Fibroblast of skin of right biceps (primary cell): Measurements from ENCODE around the gene CLEC2D.
"Not testable (repeated sequence)": the region's sequence is repeated elsewhere in the genome, so short reads cannot be mapped to it uniquely, and the experiment has no call there.

ENCODE experiments used
- DNase-seq: peaks from one replicate; pipeline ENCODE4 v3.0.0-alpha.2; 2013

The CLEC2D gene

DNA sequence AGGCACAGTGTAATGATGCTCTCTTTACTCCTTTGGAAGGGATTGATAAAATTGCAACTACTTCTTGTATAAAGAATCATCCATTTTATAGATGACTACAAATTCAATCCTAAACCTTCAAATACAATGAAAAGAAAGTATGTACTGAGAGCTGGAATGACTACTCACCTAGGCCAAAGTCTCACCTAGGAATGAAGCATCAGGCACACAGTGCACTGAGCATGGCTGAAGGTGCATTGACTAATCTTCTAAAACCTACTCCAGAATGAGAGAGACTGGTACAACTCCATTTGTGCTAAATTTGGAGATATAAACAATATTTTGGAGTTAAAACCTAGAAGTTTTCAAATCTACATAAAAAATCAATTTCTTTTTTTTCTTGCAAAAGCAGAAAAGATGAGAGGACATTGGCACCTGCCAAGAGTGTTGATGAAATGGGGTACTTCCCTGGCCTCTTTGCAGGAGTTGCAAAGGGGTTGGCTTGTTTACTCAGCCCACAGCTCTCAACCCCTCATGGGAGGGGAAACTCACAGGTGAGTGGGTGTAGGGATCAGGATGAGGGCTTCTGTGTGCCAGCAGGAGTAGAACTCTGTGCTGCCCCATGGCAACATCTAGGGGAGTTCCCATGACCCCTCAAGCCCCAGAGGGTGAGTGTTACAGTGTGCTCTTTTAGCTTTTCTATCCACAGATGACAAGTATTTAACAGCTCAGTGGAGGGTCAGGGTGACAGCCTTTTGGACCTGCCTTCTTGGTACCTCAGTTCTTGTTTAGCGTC lies 32.1 kb downstream of the CLEC2D start:
- no peak for DNase-seq

DNA sequence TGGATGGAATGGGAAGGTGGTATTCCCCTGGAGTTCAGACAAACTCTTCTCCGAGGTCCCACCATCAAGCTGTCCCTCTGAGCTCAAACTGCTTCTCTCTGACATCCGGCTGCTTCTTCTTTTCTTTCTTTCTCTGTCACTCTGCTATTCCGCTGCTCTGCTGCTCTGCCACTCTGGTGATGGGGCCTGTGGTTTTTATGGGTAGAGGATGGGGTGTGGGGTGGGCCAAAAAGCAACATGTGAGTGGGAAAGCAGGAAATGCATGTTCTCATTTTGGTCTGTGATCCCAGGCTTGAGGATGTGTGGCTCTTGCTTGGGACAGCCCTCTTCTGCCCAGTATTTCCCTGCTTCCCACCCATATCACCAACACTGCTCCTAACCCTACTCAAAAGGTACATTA lies 32.7 kb downstream of the CLEC2D start:
- DNase-seq = no peak

DNA sequence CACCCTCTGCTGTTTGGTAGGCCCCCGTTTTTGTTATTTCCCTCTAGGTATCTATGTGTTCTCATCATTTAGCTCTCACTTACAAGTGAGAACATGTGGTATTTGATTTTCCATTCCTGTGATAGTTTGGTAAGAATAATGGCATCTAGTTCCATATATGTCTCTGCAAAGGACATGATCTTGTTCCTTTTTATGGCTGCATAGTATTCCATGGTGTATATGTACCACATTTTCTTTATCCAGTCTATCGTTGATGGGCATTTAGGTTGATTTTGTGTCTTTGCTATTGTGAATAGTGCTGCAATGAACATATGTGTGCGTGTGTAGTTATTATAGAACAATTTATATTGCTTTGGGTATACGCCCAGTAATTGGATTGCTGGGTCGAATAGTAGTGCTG lies 35.0 kb downstream of the CLEC2D start:
- DNase-seq = not testable (repeated sequence)

DNA sequence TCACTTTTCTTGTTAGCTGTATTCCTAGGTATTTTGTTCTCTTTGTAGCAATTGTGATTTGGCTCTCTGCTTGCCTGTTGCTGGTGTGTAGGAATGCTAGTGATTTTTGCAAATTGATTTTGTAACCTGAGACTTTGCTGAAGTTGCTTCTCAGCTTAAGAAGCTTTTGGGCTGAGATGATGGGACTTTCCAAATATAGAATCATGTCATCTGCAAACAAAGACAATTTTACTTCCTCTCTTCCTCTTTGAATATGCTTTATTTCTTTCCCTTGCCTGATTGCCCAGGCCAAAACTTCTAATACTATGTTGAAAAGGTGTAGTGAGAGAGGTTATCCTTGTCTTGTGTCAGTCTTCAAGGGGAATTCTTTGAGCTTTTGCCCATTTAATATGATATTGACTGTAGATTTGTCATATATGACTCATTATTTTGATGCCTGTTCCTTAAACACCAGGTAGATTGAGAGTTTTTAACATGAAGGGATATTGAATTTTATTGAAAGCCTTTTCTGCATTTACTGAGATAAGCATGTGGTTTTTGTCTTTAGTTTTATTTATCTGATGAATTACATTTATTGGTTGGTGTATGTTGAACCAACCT lies 36.7 kb downstream of the CLEC2D start:
- DNase-seq = no peak

DNA sequence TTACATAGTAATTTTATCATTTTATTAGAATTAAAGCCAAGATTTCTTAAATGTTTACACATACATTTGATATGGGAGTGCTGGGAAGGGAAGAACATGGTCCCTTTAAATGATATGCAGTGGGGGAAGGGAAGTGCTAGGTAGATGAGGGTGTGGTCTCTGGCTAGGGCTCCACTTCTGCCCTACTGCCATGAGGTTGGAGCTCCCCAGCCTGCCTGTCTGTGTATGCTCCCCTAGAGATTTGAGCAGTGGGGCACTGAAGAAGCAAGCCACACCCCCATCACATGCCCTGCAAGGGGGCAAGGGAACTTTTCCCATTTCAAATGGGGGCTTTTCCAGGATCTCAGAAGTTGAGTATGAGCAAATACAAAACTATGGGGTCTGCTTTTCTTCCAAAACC lies 37.8 kb downstream of the CLEC2D start:
- DNase-seq = no peak

DNA sequence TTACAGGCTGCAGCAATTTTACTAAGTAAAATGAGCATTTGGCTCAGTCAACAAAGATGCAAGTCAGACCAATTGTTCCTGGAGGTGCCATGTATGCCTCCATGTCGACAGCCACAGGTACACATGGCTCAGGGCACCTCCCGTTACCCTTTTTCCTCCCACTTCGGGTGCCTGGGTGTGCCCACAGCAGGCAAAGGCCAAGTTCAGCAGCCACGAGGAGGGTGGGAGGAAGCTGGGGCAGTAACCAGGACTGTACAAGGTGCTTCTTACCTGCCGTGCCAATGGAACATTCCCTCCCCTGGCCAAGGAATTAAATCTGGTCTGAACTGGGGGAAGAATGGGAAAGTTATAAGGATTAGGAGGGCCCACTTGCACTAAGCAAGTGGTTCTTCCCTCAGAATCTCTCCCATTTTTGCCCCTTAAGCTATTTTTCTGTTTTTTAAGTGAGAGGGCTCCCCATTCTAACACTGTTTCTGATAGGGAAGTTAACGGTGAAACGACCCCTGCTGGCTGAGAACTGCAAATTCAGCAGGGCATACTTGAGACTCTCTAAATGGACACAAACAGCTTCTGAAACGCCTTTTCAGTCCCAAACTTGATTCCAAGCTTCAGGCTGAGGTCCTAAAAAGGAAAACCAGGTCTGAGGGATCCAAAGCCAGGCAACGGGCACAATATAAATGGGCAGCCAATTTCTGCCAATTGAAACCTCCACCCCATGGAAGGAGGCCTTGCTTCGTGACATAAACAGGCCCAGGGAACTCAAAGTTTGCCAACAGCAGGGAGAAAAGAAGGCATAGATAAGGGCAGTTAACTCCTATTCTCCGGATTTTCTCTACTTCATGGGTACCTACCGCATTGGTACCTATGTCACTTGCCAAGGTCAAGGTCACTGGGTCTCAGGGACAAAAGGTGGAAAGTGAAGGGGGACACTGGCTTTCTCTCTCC lies 38.6 kb downstream of the CLEC2D start:
- DNase-seq = peak; percentile 49

DNA sequence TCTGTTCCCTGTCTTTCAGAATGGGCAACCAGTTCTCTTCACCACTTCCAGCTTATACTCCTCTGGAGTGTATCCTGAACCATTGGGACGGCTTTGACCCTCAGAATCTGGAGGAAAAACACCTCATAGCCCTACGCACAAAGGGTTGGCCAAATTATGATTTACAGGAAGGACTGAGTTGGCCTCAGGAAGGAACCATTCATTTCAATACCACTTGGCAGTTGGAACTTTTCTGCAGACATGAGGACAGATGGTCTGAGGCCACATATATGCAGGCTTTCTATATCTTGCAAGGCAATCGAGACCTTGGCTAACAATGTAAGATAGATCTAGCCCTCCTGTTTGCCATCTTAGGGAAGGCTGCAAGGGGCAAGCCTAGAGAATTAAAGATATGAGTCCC lies 39.3 kb downstream of the CLEC2D start:
- no peak for DNase-seq

DNA sequence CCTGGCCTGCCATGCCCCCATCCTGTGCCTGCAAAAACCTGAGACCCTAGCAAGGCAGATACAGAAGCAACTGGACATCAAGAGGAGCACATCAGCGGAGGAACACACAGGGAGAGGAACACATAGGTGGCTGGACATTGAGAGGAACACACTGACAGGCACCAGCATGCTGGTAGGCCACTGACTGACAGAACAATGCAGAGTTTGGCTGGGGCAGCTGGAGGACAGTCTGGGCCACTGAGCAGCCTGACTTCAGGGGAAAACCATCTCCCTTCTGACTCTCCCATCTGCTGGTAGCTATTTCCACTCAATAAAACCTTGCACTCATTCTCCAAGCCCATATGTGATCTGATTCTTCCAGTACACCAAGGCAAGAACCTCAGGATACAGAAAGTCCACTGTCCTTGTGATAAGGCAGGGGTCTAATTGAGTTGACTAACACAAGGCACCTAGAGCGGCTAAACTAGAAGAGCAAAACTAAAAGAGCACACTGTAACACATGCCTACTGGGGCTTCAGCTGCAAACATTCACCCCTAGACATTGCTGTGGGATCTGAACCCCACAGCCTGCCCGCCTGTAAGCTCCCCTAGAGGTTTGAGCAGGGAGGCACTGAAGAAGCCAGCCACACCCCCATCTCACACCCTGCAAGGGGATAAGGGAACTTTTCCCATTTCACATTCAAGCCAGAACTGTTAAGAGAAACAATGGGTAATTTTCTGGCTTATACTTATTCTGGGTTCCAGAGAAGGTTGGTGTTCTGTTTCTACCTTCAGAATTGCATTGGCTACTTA lies 41.3 kb downstream of the CLEC2D start:
- DNase-seq = no peak

DNA sequence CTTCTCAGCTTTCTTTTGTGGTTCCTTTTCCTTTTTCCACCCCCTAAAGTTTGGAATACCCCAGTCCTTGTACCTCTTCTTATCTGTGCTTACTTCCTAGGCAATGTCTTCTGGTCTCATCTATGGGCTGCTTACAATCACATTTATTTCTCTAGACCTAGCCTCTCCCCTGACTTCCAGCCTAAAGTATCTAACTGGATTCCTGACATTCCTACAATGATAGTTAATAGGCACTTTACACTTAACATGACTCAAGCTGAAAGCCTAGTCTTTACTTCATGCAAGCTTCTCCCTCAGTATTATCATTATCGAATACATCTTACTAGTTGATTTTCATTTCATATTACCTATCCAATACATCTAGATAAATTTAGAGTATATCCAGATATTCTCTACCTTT lies 42.2 kb downstream of the CLEC2D start:
- peak; percentile 38 for DNase-seq

DNA sequence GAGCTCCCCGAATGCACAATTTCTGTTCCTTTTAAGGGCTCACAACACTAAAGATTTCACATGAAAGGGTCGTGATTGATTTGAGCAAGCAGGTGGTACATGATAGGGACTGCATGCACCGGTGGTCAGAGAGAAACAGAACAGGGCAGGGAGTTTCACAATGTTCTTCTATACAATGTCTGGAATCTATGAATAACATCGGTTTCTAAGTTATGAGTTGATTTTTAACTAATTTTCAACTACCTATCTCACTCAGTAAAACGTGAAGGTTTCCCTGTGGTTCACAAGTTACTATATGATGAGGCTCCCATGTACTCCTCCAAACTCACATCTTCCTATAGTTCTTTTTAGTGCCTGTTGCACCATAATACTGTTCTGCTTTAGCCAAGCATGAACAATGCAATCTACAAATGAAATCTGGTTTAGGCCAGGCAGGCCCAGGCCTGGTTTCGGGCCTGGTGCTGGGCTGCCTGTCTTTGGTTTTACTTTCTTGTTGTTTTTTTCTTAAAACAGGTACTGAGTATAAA lies 43.6 kb downstream of the CLEC2D start:
- not testable (repeated sequence) for DNase-seq

DNA sequence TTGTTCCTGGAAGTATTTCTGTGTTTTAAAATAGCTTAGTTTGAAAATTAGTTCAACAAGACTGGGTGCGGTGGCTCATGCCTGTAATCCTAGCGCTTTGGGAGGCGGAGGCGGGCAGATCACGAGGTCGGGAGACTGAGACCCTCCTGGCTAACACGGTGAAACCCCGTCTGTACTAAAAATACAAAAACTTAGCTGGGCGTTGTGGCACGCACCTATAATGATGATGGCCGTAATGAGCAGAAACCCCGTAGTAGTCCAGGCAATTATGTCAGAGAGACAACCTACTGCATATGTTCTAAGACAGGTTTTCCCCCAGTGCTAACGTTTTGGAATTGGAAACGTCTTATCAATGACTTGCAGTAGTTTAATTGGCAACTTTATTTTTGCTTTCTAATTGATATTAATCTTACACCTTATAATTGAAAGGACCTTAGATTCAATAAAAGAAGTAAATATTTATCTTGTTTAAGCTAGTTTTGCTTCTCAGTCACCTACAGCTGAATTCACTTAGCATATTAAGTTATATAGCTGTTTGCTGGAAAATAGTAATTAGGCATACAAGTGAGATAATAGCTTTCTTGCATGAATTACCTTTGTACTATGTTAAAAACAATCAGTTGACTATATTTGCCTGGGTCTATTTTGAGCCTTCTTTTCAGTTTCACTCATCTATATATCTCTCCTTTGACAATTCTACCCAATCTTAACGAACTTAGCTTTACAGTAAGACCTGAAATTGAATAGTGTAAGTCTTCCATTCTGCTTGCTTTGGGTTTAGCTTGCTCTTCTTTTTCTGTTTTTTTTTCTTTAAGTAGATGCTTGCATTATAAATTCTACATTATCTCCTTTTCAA lies 47.8 kb downstream of the CLEC2D start:
- DNase-seq = no peak

DNA sequence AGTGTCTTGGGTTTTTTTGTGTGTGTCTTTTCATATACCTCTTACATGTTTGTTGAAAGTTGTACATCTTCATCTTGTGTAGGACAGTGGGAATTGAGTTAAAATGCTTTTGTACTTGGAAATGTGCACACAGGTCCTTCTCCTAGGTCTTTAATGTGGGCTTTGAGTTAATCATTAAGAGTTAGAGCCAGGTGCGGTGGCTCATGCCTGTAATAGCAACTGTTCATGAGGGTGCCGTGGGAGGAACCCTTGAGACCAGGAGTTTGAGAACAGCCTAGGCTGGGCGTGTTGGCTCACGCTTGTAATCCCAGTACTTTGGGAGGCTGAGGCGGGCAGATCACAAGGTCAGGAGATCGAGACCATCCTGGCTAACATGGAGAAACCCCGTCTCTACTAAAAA lies 49.5 kb downstream of the CLEC2D start:
- DNase-seq = no peak

DNA sequence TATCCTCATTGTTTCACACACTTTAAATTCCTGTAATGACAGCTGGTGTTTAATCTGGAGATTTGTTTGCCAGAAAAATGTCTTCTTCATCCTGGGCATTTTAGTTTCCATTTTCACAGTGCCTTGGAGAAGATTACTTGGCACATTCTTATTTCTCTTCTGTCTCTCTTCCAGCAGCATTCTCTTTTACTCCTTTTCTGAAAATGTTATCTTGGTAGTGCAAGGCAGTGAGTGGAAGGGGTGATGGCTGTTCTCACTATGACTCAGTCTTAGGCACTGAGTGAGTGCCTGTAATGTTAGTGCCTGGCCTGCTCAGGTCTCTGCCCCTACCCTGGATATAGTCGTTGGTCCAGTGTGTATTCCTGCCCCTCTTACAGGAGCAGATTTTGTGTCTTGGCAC lies 50.3 kb downstream of the CLEC2D start:
- DNase-seq = no peak

DNA sequence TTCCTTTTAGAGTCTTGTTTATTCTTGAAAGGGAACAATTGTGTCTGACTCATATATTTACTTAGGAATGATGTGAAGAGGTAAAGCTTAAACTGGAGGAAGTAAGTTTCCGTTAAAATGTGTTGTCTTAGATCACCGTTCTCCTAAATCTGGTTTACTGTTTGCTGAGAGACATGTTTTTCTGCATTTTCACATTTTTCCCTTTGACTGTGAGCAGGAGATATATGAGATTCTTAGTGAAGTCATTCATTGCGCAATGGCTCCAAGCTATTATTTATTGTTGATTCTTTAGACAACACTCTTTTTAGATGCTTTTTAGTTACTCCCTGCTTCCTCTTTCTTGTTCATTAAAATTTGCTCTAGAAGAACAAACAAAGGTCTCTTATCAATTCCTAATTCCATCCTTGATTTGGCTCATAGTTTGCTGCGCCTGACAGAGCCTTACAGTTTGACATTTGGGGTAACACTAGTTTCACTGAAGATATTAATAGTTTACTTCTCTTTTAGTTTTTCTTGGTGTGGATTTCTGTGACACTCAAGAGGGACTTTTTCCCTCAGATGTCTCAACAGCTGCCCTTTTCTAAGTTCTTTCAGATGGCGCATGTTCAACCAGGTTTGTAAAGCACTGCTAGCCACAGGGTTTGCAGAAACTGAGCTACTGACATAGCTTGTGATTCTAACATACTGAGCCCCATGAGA lies 52.0 kb downstream of the CLEC2D start:
- DNase-seq = no peak

DNA sequence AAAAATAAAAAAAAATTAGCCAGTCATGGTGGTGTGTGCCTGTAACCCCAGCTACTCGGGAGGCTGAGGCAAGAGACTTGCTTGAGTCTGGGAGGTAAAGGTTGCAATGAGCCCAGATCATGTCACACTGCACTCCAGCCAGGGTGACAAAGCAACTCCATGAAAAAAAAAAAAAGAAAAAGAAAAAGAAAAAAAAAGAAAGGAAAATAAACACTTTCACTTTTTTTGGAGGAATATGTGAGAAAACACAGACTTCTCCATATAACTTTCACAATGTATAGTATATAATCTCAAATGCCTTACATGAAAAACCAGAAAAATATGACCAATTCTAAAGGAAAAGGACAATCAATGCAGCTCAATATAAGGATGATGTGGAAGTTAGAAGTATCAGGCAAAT lies 54.5 kb downstream of the CLEC2D start:
- DNase-seq = no peak

DNA sequence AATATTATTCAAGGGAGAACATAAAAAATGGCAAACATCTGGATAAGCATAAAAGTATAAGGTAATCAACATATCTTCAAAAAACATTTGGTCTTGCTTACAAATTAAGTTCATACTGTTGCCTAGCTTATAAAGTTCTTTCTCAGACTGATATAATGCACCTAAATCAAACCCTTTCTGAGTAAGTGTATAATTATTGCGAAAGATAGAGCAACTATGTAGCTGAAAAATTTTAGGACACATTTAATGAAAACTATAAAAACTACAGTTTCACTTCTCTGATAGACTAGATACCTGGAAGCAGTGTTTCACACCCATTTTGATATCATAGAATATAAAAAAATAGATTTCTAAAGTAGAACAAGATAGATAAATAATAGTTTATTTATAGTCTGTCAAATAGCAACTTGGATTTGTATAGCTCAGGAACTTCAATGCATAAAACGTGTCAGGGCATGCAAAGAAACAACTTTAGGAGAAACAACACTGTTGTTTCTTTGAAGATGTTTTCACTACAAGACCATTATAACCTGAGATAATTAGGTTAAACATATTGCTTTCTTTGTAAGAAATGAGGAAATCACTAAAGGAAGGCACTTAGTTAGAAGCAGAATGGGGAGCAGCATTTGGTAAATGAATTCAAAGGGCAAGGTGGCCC lies 55.8 kb downstream of the CLEC2D start:
- DNase-seq = no peak

DNA sequence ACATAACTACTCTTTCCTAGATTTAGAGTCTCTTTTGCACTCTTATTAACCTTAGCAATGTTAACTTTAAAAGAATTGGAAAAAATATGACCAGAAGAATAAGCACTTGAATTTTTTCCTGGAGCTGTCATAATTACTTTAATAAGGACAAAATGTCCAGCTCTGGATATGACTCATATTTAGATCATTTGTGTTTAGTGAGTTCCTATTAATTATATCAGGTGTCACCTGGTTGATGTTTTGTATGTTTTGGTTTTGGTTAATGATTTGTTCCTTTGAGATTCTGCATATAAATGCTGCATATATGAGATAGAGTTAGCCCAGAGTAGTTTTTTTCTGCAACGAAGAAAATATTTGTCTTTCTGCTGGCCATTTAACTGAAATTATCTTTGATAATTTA lies 58.3 kb downstream of the CLEC2D start:
- DNase-seq = no peak

DNA sequence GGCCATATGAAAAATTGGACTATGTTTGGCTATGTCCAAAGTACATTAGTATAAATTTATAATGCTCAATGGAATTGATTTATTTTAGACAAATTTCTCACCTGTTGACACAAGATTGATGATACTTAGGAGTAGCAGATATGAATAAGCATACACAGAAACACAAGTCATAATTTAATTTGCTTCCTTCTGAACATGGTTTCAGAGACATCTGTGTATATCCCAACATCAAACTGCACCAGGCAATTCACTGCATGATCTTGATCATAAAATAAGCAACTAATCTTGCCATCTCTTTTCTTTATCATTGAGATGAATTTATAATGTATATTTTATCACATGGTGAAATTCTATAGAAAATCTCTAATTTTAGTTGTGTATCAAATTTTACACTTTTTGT lies 59.6 kb downstream of the CLEC2D start:
- no peak for DNase-seq

DNA sequence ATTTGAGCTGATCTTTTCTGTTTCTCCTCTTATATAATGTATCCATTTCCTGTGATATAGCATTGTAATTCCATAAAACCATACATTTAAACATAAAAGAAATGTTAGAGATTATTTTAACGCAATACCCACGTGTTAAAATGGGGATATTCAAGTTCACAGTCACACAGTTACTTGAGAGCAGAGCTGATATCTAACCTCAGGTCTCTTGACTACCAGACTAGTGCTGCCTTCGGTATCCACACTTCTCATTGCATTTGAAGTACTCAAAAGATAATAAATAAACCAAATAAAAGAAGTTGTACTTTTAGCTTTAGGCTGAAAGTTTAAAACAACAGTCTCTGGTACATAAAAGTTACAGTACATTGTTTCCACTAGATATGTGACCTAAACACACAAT lies 60.5 kb downstream of the CLEC2D start:
- no peak for DNase-seq

DNA sequence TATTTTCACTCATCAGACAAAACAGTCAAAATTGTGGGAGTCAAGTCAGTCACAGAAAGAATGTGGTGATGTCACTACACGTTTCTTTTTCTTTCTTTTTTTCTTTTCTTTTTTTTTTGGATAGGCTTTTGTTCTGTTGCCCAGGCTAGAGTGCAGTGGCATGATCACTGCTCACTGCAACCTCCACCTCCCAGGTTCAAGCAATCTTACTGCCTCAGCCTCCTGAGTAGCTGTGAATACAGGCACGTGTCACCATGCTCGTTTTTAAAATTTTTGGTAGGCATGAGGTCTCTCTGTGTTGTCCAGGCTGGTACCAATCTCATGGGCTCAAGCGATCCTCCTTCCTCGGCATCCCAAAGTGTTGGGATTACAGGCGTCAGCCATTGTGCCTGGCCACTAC lies 61.1 kb downstream of the CLEC2D start:
- no peak for DNase-seq
